Ascending aorta (tissue), 2 donors: ENCODE data around the gene CACNA1G. TPM values are rescaled to one million over a fixed set of nuclear protein-coding genes. Genes with fewer than 3 reads are reported as not detected.

Experiments used
- DNase-seq, 2 donors: peaks; one replicate each; pipeline ENCODE4 v3.0.0-alpha.2; 2019; ENCODE audit warnings: low spot score in 2 of 2
- H3K27ac ChIP-seq, 2 donors: fragments of 200-600 bp; sonication (generic); one replicate each; pipeline ENCODE4 v1.5.1; 2016 to 2017; ENCODE audit warnings: mild to moderate bottlenecking in 1 of 2
- H3K27me3 ChIP-seq: fragments of 200-600 bp; sonication (generic); one replicate; pipeline ENCODE4 v1.5.1; 2017
- H3K36me3 ChIP-seq, 2 donors: fragments of 200-600 bp; sonication (generic); one replicate each; pipeline ENCODE4 v1.5.1; 2016
- H3K4me1 ChIP-seq, 2 donors: fragments of 200-600 bp; sonication (generic); one replicate each; pipeline ENCODE4 v1.5.1; 2016 to 2017; ENCODE audit warnings: mild to moderate bottlenecking in 1 of 2
- H3K4me3 ChIP-seq, 2 donors: fragments of 200-600 bp; sonication (generic); one replicate each; pipeline ENCODE4 v1.5.1; 2016 to 2017; ENCODE audit warnings: mild to moderate bottlenecking in 1 of 2
- H3K9me3 ChIP-seq, 2 donors: fragments of 200-600 bp; sonication (generic); one replicate each; pipeline ENCODE4 v1.5.1; 2016
- CTCF ChIP-seq, 3 experiments: fragments of 200-600 bp in 2 of 3; fragments of 450-650 bp in 1 of 3; sonication (generic) in 2 of 3; IDR thresholded peaks; one replicate each; pipeline ENCODE4 v1.5.1; 2016 to 2019; ENCODE audit warnings: antibody characterized with exemption in 3 of 3, mild to moderate bottlenecking in 1 of 3, moderate library complexity in 1 of 3
- intact Hi-C: fragments of 100-400 bp; cut with DNase I; formaldehyde crosslinking; loops from one replicate; pipeline ENCODE4 v1.15.1; 2023
- total RNA-seq: library from RNA; depleted of rRNA; stranded (reverse); fragments of >200 nt; gene quantifications from one replicate; pipeline ENCODE4 v1.1.0, GENCODE V29; 2016

CACNA1G gene
- total RNA-seq, 1 donor from 2014 or later, result 1.2 TPM

- Histone ChIP-seq H3K4me3 (no peak overlapping the region), H3K9me3 (no peaks in the 10 kb centered on the region), H3K4me1 (peaks cover 2 to 7% of the 10 kb centered on the region in 2 donors), H3K27me3 (no peaks in the 10 kb centered on the region), H3K36me3 (peaks cover 0 to 3% of the 10 kb centered on the region in 2 donors), H3K27ac (no peak overlapping the region)
- no peak for TF ChIP-seq CTCF (IDR thresholded peaks at IDR 0.05)
- no peak for DNase-seq
- intact Hi-C loops, result no loop called here
Observed at GRCh38 chr17:50672071-50672470, 111.6 kb downstream of the CACNA1G start.

GRCh38 chr17:50672831-50673551 is 112.5 kb downstream of the CACNA1G start:
- DNase-seq, result peak; percentile 54 to 90
- H3K4me3 ChIP-seq, result no peak overlapping the region
- TF ChIP-seq CTCF (IDR thresholded peaks at IDR 0.05), result no peak
- H3K27me3 ChIP-seq, result no peaks in the 10 kb centered on the region
- peaks cover 2 to 7% of the 10 kb centered on the region in 2 donors for H3K4me1 ChIP-seq
- H3K9me3 ChIP-seq, result no peaks in the 10 kb centered on the region
- H3K36me3 ChIP-seq, result peaks cover 0 to 3% of the 10 kb centered on the region in 2 donors
- intact Hi-C loops, result no loop called here
- H3K27ac ChIP-seq, result peak overlapping the region; percentile 51 to 66

DNA sequence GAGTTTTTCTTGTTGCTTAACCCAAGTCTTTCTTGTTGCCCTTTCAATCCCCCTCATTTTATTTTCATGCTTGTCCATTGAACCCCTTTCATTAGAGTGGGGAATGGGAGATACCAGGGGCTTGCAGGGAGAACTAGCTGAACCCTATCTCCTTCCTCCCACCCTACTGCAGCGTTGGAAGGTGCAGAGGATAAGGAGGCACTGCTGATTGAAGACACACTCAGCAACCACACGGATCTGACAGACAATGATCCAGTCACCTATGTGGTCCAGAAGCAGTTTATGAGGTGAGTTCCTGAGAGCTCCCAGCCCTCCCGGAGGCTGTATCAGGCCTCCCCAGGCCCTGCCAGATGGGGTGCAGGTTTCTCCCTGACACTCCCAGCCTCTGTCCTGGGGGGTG is 114.7 kb downstream of the CACNA1G start:
- Histone ChIP-seq H3K27ac (no peak overlapping the region), H3K4me3 (no peak overlapping the region), H3K27me3 (no peaks in the 10 kb centered on the region), H3K4me1 (peaks cover 2 to 7% of the 10 kb centered on the region in 2 donors), H3K9me3 (no peaks in the 10 kb centered on the region), H3K36me3 (peaks cover 0 to 3% of the 10 kb centered on the region in 2 donors)
- intact Hi-C loops, result no loop called here
- no peak for DNase-seq
- TF ChIP-seq CTCF (IDR thresholded peaks at IDR 0.05), result no peak

GRCh38 chr17:50675627-50676026 is 115.1 kb downstream of the CACNA1G start:
- peaks cover 2 to 7% of the 10 kb centered on the region in 2 donors for H3K4me1 ChIP-seq
- H3K36me3 ChIP-seq, result peaks cover 0 to 3% of the 10 kb centered on the region in 2 donors
- DNase-seq, result no peak
- no peaks in the 10 kb centered on the region for H3K9me3 ChIP-seq
- H3K4me3 ChIP-seq, result no peak overlapping the region
- intact Hi-C loops, result no loop called here
- H3K27ac ChIP-seq, result no peak overlapping the region
- no peaks in the 10 kb centered on the region for H3K27me3 ChIP-seq
- no peak for TF ChIP-seq CTCF (IDR thresholded peaks at IDR 0.05)

DNA sequence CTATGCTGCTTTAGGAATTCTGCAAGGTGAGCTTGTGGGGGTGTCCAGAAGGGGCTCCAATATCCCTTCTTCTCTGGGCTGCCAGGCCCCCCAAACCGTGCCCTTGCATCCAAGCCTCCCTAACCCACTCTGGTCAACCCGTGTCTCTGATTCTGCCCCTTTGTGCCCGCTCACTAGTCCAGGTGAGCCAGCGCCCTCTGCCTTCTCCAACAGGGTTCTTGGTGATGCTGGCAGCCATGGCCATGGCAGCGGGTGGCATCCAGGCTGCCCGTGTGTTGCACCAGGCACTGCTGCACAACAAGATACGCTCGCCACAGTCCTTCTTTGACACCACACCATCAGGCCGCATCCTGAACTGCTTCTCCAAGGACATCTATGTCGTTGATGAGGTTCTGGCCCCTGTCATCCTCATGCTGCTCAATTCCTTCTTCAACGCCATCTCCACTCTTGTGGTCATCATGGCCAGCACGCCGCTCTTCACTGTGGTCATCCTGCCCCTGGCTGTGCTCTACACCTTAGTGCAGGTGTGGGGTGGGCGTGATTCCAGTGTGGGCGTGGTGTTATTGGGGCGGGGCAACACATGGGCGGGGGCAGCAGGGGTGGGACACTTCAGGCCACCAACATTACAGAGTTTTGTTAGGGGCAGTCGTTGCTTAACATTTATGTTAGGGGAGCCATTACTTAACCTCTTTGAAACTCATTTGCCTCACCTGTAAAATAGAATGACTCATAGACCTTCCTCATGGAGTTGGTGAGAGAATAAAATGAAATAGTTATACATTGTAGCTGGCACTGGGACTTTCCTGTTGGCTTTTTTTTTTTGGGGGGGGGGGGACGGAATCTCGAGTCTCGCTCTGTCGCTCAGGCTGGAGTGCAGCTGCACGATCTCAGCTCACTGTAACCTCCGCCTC is 115.8 kb downstream of the CACNA1G start:
- intact Hi-C loops, result no loop called here
- no peak for DNase-seq
- TF ChIP-seq CTCF (IDR thresholded peaks at IDR 0.05), result no peak
- H3K4me3 ChIP-seq, result no peak overlapping the region
- H3K27ac ChIP-seq, result no peak overlapping the region
- H3K27me3 ChIP-seq, result no peaks in the 10 kb centered on the region
- peaks cover 0 to 3% of the 10 kb centered on the region in 2 donors for H3K36me3 ChIP-seq
- no peaks in the 10 kb centered on the region for H3K9me3 ChIP-seq
- peaks cover 2 to 7% of the 10 kb centered on the region in 2 donors for H3K4me1 ChIP-seq

Other genes with a start within 250 kb of the CACNA1G start
- gene XYLT2, start 214.6 kb upstream of the CACNA1G start, total RNA-seq, result 51.3 TPM
- gene MRPL27, start 187.5 kb upstream of the CACNA1G start, total RNA-seq, result 28.9 TPM
- gene EME1, start 187.5 kb upstream of the CACNA1G start, total RNA-seq, result not detected
- 91.9 TPM for gene LRRC59, start 163.2 kb upstream of the CACNA1G start, total RNA-seq
- gene ACSF2, start 134.5 kb upstream of the CACNA1G start, total RNA-seq, result 26.1 TPM
- not detected for gene CHAD, start 91.8 kb upstream of the CACNA1G start, total RNA-seq
- gene RSAD1, start 81.9 kb upstream of the CACNA1G start, total RNA-seq, result 36.7 TPM
- 7.9 TPM for gene MYCBPAP, start 52.3 kb upstream of the CACNA1G start, total RNA-seq
- 0.85 TPM for gene EPN3, start 28.0 kb upstream of the CACNA1G start, total RNA-seq
- gene SPATA20, start 13.5 kb upstream of the CACNA1G start, total RNA-seq, result 463 TPM
- 30.2 TPM for gene ABCC3, start 74.2 kb downstream of the CACNA1G start, total RNA-seq
- 35.4 TPM for gene ANKRD40, start 147.2 kb downstream of the CACNA1G start, total RNA-seq
- gene LUC7L3, start 158.9 kb downstream of the CACNA1G start, total RNA-seq, result 32.0 TPM
- not detected for gene ANKRD40CL, start 206.8 kb downstream of the CACNA1G start, total RNA-seq